ENCODE measurements around the gene ITSN1.

DNA sequence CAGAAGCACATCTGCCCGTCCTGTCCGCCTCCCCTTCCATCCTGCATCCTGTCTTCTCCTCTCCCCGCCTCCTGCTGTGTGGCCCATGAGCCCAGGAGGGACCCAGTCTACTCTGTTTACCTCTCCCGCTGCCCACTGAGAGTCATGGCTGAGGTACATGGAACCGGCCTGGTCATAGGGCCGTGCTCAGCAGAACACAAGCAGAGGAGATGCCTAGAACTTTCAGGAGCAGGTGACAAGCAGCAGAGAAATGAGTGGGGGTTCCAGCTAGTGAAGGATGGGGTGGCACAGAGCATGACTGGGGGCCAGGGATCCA lies 202.5 kb downstream of the ITSN1 start:
- TF ChIP-seq POLR2A (IDR thresholded peaks at IDR 0.05) = no peak
- TF ChIP-seq, protein P1, sequence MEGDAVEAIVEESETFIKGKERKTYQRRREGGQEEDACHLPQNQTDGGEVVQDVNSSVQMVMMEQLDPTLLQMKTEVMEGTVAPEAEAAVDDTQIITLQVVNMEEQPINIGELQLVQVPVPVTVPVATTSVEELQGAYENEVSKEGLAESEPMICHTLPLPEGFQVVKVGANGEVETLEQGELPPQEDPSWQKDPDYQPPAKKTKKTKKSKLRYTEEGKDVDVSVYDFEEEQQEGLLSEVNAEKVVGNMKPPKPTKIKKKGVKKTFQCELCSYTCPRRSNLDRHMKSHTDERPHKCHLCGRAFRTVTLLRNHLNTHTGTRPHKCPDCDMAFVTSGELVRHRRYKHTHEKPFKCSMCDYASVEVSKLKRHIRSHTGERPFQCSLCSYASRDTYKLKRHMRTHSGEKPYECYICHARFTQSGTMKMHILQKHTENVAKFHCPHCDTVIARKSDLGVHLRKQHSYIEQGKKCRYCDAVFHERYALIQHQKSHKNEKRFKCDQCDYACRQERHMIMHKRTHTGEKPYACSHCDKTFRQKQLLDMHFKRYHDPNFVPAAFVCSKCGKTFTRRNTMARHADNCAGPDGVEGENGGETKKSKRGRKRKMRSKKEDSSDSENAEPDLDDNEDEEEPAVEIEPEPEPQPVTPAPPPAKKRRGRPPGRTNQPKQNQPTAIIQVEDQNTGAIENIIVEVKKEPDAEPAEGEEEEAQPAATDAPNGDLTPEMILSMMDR (IDR thresholded peaks at IDR 0.05) = no peak
